HG03558 (cell line): ENCODE data around the gene ABCD3.

ENCODE experiments used
- ATAC-seq: cut with Tn5 transposase; IDR thresholded peaks from one replicate; pipeline ENCODE4 v1.9.1; 2021; ENCODE audit warnings: moderate number of reproducible peaks; ENCODE audit not compliant: unreplicated experiment; ENCODE audit errors: extremely low read depth

ABCD3 gene

DNA sequence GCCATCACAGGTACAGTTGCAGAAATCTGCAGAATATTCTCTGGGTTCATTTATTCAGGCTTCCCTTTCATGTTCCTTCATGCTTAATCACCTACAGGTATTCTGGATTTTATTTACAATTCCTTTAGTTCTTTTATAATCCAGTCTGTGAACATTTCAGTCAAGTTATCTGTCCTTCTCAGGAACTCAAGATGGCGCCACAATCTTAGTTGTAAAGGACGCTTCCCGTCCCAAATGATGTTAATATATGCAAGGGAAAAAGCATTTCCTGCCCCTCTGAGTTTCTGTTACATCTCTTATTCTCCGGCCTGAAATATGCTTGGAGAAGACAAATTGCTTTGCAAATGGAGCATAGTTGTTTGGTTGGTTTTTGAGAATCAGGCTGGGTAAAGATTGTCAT lies 104.1 kb downstream of the ABCD3 start:
- no peak for ATAC-seq

DNA sequence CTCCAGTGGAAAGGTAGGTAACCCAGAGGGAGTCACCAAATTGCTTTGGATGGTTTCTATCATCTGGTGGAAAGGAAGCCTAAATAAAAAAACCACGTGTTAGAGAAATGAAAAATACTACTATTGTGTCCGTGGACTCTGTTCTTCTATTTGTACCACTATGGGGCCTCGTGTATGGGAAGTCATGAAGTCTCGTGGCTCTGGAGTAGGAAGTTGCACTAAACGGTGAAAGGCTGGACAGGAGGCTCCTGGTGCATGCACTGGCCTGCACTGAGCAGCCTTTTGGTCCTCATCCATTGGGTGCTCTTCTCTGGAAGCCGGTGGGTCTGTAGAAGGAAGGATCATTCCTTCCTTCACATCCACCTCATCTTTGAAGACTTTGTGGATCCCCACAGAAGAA lies 106.3 kb downstream of the ABCD3 start:
- ATAC-seq: no peak

DNA sequence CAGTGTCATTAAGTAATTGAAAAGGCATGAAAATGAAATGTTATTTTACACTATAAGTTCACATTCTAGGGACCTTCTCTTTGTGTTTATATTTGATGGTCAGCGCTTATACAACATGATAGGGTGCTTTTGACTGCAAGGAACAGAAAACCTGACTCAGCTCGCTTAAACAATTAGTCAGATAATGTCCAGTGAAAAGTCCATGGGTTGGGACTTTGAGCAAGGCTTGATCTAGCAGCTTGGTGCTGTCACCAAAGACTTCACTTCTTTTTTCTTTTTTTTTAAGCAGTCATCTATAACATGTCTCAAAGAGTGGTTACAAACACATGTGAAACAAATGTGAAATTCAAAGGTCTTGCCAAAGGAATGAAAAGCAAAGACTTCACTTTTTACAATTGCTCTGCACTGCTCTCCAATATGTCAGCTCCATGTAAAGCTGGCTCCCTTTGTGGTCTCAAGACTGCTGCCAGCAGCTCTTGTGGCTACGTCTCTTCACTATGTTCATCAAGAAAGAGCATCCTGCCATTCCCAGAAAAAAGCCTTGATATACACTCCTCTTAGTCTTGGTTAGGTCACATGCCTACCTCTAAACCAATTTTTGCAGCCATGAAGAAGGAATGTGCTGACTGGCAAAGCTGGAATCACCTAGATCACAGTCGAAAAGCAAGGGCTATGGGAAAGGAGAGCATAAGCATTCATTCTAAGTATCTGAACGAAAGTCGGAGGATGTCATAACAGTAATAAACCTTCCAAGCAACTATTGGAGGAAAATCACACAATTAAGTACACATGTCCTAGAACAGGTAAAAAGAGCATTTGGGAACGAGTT lies 108.2 kb downstream of the ABCD3 start:
- ATAC-seq: no peak

DNA sequence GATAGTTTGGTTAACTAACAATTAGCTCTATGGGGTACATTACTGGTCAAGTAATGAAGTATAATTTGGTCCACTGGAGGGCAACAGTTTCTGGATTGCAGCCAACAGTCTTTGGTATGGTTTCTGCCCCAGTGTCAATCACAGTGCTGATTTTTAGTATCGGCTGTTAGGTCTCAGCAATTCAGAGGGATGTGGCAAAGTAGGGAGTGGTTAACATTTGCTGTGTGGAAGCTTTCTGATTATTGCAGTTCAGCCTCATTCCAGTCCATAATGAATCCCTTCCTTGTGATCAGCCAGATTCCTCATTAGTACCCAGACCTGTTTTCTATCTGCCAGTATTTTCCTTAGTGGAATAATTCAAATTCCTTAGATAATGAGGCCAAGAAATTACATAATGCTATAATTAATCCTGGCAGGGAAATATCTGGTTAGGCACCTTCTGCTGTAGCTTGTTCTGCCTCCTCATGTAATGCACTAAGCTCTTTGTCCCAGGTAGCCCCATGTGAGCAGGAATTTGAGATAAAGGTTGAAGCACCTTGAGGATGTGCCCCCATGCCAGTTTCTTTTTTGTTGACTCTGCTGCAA lies 109.3 kb downstream of the ABCD3 start:
- no peak for ATAC-seq

DNA sequence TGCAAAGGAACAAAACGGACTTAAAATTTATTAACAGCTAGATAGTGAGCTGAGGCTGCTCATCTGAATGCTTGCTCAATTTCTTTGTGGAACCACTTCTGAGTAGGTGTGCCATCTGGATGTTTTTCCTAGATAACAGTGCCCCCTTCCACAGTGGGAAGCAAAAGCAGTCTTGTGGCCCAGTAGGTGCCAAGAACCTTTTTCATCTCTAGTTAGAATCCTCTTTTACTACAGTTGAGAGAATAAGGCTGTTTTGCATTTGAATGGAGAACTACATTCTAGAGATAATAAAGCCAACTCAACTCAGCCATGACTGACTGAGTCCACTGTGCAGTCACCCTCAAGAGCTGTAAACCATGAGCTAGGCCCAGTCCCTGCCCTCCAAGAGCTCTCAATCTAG lies 110.1 kb downstream of the ABCD3 start:
- ATAC-seq: no peak

DNA sequence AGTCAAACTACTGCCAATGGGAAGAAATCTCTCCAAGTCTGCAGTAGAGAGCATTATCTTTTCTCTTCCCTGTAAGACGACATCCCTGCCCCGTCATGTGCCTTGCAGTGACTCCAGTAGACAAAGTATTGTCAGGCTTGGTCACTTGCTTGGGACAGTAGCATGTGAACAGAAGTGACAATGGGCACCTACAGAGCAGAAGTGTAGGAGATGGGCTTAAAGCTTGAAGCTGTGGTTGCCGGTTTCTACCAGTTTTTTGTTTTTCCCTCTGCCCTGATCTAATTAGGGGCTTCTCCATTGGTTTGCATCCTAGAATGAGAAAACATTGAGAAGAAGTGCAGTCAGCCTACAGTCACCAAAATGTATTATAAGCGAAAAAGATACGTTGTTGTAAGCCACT lies 110.6 kb downstream of the ABCD3 start:
- ATAC-seq: no peak

DNA sequence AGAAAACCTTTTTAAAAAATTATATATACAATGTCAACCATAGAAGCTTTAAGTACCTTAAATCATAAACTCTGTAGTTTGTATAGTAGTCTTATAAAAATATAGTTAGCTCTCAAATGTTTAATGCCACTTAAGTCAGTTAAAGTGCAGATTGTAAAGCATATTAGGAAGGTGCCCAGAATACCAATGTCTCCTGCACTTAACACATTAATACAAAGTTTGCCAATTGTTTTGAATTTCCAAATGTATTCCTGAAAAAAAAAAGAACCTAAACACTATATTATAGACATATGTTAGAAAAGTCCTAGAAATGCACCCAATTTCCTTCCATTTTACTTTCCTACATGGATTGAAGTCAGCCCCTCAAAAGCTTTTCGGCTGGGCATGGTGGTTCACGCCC lies 111.2 kb downstream of the ABCD3 start:
- ATAC-seq: no peak

DNA sequence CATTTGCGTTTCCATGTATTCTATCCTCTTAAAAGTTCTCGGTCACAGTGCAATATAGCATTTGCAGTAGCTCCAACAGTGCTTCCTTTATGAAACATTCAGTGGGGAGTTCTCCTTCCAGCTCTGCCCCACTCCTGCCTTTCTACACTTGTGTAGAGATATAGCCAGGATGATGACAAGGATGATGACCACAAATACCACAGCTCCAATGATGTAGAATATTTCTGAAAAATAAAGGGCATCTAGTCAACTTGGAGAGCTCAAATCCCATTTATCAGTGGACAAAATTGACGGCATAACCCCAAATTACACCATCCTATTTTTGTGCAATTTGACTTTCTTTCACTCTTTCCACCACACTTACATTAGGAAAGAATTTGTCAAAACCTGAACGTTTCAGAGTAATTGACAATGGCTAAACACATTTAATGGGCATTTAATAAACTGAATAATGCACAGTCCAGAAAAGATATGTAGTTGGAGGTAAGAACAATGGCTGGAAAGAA lies 112.2 kb downstream of the ABCD3 start:
- no peak for ATAC-seq

DNA sequence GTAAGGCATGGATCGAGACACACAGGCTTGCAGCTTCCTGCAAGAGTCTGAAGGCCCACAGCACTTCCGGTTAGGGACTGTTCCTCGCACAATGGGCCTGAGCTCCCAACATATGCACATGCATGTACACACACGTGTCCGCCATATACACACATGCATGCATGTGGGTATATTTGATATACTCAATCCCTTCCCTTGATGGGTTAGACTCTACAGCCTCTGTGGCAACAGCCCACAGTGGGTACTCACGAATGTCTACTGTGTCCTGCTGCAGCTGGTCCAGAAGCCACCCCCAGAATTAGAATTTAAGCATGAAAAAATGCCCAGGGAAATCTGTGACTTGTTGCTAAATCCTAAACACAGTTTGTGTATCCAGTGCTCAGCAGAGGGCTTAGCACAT lies 113.5 kb downstream of the ABCD3 start:
- no peak for ATAC-seq

DNA sequence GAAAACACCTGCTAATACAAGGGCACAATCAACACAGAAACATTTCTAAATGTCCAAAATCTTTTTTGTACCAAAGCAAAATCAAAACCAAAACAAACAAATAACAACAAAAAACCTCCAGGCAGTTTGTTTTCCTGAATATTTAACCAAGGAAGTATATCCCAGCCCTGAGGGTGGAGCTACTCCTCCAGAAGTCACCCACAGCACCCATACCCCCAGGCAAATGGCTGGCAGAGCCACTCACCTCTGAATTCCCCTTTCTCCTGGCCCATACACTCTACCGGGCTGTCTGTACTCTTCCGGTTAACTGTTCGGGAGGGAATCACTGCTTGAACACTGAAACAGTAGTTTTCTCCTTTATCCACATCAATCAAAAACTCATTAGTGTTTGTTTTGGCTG lies 113.9 kb downstream of the ABCD3 start:
- no peak for ATAC-seq

DNA sequence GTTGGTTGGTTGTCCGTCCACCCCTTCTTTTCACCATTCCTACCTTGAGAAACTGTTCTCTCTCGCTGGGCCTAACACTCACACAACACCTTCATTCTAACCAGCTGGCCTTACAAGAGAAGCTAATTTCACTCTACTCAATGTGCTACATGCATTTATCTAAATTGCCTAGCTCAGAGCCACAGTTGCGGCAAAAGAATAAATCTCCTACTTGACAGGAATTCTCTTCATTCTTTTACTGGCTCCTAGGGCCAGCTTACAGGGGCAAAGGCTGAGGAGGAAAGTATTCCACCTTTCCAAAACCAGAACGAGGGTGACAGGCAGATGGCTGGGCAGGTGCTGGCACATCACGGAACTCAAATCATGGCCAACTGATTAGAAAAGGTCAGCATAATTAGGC lies 116.9 kb downstream of the ABCD3 start:
- ATAC-seq: no peak

DNA sequence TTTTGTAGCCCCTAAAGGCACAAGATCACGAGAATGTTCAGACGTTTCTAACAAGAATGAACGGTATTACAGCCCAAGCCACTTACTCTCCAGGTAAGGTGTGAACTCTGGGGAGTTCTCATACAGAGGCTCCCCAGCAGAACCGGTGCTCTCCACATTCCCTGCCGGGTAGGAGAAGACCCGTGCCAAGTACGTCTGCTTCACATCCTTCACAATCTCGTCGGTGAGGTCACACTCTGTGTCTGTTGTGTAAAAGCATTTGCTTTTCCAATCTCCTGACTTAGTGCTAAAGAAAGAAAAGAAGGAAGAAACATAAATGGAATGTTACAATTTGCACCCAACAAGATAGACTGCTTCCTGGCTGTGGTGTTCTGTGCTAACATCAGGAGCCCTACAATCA lies 117.7 kb downstream of the ABCD3 start:
- ATAC-seq: no peak

DNA sequence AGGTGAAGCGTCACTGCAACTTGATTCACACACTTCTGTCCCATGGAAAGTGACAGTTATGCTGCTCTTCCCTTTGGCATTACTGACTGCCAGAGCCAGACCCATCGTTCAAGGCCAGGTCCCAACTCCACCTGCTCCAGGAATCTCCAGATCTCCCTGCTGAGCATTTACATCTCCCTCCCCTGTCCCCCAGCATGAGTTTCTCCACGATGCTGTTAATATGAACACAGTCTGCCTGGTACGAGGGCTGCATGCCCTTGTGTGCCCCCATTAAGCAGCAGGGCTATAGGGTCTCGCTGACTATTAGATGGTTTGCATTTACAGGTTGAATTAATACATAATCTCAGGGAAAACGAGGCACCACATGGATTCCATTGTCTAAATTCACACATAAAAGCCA lies 119.1 kb downstream of the ABCD3 start:
- ATAC-seq: no peak

DNA sequence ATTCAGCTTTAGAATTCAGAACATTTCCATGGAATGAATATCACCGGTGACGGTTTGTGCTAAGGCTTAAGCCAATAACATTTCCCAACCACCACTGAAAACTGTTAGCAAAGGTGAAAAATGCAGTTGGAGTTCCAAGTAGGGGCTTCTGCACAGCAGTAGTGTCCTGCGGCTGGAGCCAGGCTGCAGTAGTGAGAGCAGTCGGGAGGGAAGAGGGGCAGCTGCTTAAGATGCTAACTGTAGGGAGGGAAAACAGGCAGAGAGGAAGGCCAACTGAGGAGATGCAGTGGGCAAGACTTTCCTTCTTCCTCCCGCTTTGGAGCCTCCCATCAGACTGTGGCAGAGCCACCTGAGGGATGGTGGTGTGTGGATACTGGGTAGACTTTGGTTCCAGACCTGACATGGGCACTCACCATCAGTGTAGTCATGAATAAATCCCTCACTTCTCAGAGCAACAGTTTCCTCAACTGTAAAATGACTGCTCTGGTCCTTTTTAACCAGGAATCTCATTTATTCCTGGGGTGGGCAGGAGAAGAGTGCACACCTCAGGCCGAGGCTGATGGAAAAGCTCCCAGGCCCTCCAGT lies 120.1 kb downstream of the ABCD3 start:
- ATAC-seq: no peak

DNA sequence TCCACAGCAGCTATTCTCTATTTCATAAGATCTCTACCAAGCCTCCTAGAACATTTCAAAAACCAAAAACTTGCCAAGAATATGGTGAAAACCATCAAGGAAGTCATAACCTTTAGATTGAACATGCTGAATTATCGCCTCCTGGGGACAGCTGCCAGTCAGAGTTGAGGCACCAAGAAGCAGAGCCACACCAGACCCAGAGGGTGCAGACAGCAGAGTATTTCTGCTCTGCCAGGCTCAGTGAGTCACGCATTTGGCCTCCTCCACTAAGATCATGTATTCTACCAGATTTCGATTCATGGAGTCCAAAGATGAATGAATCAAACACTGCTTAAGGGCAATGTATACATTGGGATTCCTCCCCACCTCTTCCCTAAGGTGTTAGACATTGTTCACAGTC lies 121.3 kb downstream of the ABCD3 start:
- ATAC-seq: no peak

DNA sequence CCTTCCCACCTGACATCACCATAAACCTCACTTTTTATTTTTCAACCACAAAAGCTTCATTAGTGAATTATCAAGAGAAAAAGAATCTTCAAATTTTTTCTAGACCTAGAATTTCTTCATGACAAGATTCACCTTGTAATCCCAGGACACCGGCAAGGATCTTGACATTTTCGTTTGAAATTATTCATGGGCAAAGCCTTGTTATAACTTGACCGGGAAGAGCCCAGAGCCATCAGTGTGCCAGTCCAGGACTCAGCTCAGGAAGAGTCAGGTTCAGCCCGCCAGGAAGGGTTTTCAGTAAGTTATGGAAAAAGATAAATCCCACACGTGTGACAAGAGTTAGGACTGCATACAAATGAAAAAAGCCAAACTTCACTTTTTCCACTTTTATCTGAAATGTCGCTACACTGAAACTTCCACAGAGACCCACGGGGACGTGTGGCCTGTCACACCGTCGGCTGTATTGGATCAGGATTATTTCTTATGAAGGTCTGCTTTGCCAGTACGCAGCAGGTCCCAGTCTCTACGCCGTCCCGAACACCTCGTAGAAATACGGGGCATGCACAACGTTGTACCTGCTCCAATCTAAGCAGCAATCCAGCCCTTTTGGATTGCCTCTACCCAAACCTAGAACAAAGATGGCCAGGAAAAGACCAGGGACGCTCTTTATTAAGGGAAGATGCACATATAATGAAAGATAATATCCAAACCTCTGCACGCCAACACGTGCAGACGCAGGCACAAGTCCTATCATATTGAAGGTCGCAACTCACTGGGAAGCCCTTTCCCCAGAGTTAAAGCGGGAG lies 122.5 kb downstream of the ABCD3 start:
- ATAC-seq: no peak

DNA sequence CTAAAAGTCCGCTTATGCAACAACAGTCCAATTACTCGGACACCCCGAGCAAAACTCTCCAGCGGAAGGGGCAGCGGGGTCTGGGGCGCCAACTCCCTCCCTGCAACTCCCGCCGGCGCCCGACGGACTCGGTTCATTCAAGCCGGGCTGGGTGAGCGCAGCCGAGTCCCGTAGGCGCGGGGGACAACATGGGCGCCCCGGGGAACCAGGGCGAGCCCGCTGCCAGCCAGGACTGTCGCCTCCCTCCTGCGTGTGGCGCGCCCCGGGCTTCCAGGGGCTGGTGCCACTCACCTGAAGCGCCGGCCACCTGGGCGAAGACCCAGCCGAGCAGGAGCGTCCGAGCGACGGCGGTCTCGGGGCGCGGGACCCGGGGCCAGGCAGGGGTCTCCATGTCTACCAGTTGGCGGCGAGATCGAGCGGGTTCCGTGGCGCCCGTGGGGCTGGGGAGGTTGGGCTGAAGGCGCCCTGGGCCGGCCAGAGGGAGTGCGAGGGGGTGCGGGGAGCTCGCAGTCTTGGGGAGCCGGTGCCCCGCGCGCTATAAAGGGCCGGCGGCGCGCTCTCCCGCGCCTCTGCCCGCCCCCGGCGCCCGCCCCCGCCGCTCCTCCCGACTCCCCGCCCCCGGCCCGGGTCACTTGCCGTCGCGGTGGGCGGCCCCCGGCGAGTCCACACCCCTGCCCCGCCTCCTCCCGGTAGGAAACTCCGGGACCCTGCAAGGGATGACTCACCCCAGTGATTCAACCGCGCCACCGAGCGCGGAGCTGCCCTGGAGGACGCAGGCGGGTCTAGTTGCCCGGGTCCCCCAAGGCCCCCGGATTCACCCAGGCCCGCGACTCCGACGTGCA lies 123.3 kb downstream of the ABCD3 start, which contains the start of gene F3:
F3 (minus strand) TSS at position 514 of the 842 bp plus-strand sequence; CDS start at position 391, 123 bp downstream.
- peak; percentile 52 for ATAC-seq

DNA sequence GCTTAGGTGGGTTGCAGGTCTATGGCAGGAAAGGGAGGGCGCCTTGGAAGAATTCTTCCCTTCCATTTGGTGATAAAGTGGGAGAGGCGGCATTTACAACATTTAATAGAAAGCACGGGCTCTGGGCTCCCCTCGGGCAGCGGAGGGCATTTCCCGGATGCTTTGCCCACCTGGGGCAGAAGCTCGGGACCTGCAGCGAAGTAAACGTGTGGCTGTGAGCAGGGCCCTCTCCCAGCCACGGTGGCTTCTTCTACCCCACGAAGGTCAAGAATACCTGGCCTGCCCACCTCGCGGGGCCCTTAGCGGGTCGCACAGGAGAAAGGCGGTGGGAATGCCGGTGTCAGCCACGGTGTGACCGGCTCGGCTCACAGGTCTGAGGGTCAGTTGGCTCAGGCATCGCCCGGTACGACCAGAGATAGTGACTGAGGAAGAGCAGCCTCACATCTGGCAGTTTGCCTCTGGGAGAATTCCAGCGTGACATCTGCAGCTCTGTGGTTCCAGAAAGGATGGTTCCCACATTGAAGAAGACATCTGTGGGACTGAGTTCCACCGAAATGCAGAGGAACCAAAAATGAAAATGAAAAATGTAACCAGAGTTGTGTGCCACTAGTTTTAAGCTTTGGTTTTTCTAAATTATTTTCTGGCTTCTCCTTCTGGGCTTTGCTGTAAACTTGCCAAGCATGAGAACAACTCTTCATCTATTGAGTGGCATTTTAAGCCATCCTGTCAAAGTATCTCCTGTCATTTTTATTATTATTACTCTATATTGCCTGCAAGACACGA lies 124.1 kb downstream of the ABCD3 start:
- ATAC-seq: no peak

DNA sequence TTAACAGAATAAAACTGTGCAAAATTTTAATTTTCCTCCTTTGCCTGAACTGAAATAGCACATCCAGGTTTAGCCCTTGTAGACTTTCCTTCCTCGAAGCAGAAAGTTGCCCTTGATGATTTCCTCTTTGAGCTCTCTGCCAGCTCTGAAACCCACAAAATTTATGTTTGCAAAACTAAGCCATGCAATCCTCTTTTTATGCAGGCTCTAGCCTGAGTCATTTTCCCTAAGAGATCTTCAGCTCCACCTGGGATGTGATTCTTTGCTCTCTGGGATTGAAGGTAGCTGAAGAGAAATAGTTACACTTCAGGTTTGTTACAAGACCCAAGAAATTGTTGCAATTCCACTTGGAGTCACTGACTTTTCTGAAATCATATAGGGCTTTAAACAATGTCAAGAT lies 124.8 kb downstream of the ABCD3 start:
- no peak for ATAC-seq
